SK-N-SH (cell line): ENCODE measurements around the gene UPF2. TPM values are rescaled to one million over a fixed set of nuclear protein-coding genes. Genes with fewer than 3 reads are reported as not detected.

ENCODE experiments used
- CTCF ChIA-PET: fragments of 300-600, 350-600 bp; formaldehyde crosslinking; extraction: SDS; loops from one replicate; lab custom pipeline; 2021; lab: Yijun Ruan, JAX
- POLR2A ChIA-PET: fragments of 350-600 bp; sonication (Branson Sonifier 250); formaldehyde crosslinking; extraction: SDS; loops from one replicate; lab custom pipeline; 2020; ENCODE audit warnings: antibody characterized with exemption, inconsistent platforms; lab: Yijun Ruan, JAX
- DNase-seq: peaks from one replicate; pipeline ENCODE4 v3.0.0; 2012
- H2AFZ ChIP-seq: fragments of 200-600 bp; sonication (generic); 2 replicates; pipeline ENCODE4 v1.8.1; 2016; ENCODE audit warnings: antibody characterized with exemption, mild to moderate bottlenecking, low read depth
- H3F3A ChIP-seq: fragments of 200-600 bp; sonication (generic); replicated peaks from 2 replicates; pipeline ENCODE3; 2016; ENCODE audit warnings: antibody characterized with exemption, mild to moderate bottlenecking; ENCODE audit not compliant: insufficient read depth
- H3K27ac ChIP-seq, 2 experiments: fragments of 200-500 bp in 1 of 2; fragments of 200-600 bp in 1 of 2; sonication (Bioruptor generic) in 1 of 2; sonication (generic), shearing (Covaris generic) in 1 of 2; 2 replicates each; pipeline versions ENCODE4 v1.5.1 to v1.6.1; 2014 to 2016; ENCODE audit warnings: low read depth in 2 of 2, inconsistent platforms in 1 of 2, low read length in 1 of 2, mild to moderate bottlenecking in 1 of 2, mixed read lengths in 1 of 2
- H3K27me3 ChIP-seq: fragments of 200-600 bp; sonication (generic), shearing (Covaris generic); 2 replicates; pipeline ENCODE4 v1.6.1; 2016; ENCODE audit warnings: mixed run types; ENCODE audit not compliant: insufficient read depth
- H3K36me3 ChIP-seq, 2 experiments: fragments of 200-500 bp in 1 of 2; fragments of 200-600 bp in 1 of 2; sonication (Bioruptor generic) in 1 of 2; sonication (generic) in 1 of 2; replicated peaks in 1 of 2; 2 replicates each; pipeline versions ENCODE3 to v1.5.1; 2014 to 2016; ENCODE audit warnings: low read length in 1 of 2, mild to moderate bottlenecking in 1 of 2; ENCODE audit not compliant: insufficient read depth in 2 of 2, control insufficient read depth in 1 of 2
- H3K4me1 ChIP-seq, 2 experiments: fragments of 200-500 bp in 1 of 2; fragments of 200-600 bp in 1 of 2; sonication (Bioruptor generic) in 1 of 2; sonication (generic), shearing (Covaris generic) in 1 of 2; 2 replicates each; pipeline versions ENCODE4 v1.5.1 to v1.6.1; 2014 to 2016; ENCODE audit warnings: low read depth in 1 of 2, low read length in 1 of 2, mixed run types in 1 of 2; ENCODE audit not compliant: insufficient read depth in 2 of 2, control insufficient read depth in 1 of 2
- H3K4me2 ChIP-seq: fragments of 200-600 bp; sonication (generic), shearing (Covaris generic); 2 replicates; pipeline ENCODE4 v1.6.1; 2017; ENCODE audit warnings: mixed run types
- H3K4me3 ChIP-seq, 2 experiments: fragments of 200-500 bp in 1 of 2; fragments of 200-600 bp in 1 of 2; sonication (Bioruptor generic) in 1 of 2; sonication (generic), shearing (Covaris generic) in 1 of 2; 2 replicates each; pipeline versions ENCODE4 v1.5.1 to v1.8.1; 2014 to 2016; ENCODE audit warnings: low read depth in 2 of 2, inconsistent platforms in 1 of 2, low read length in 1 of 2, mild to moderate bottlenecking in 1 of 2, mixed read lengths in 1 of 2, moderate library complexity in 1 of 2
- H3K79me2 ChIP-seq: fragments of 200-600 bp; sonication (generic); 2 replicates; pipeline ENCODE4 v1.8.1; 2017; ENCODE audit warnings: mild to moderate bottlenecking; ENCODE audit not compliant: insufficient read depth
- H3K9ac ChIP-seq: fragments of 200-600 bp; sonication (generic); 2 replicates; pipeline ENCODE4 v1.6.1; 2017; ENCODE audit warnings: mixed run types
- H3K9me2 ChIP-seq: fragments of 200-600 bp; sonication (generic); 2 replicates; pipeline ENCODE4 v1.6.1; 2017; ENCODE audit warnings: mixed run types
- H3K9me3 ChIP-seq: fragments of 200-600 bp; sonication (generic); 2 replicates; pipeline ENCODE4 v1.6.1; 2017; ENCODE audit warnings: mixed run types, mild to moderate bottlenecking, moderate library complexity
- H4K20me1 ChIP-seq: fragments of 200-600 bp; sonication (generic); 2 replicates; pipeline ENCODE4 v1.6.1; 2017; ENCODE audit warnings: mild to moderate bottlenecking, mixed run types; ENCODE audit not compliant: insufficient read depth
- CHD2 ChIP-seq: fragments of 150-350 bp; IDR thresholded peaks from 2 replicates; pipeline ENCODE4 v1.6.1; 2018; ENCODE audit warnings: low read length; ENCODE audit not compliant: partially characterized antibody
- GATA2 ChIP-seq: sonication (generic); formaldehyde crosslinking; IDR thresholded peaks from 2 replicates; pipeline ENCODE4 v1.5.0; 2020; ENCODE audit warnings: mild to moderate bottlenecking, missing genetic modification reagents
- IRF3 ChIP-seq: fragments of 150-350 bp; IDR thresholded peaks from 2 replicates; pipeline ENCODE4 v1.6.1; 2016; ENCODE audit warnings: mild to moderate bottlenecking, low read depth, low read length
- MAX ChIP-seq: IDR thresholded peaks from 2 replicates; pipeline ENCODE4 v1.4.0; 2012; ENCODE audit warnings: low read depth
- MEF2A ChIP-seq: IDR thresholded peaks from 2 replicates; pipeline ENCODE4 v1.4.0; 2012; ENCODE audit warnings: low read depth, borderline replicate concordance
- RCOR1 ChIP-seq: fragments of 150-350 bp; IDR thresholded peaks from 2 replicates; pipeline ENCODE4 v1.6.1; 2017; ENCODE audit warnings: antibody characterized with exemption, low read length
- SMC3 ChIP-seq: IDR thresholded peaks from 2 replicates; pipeline ENCODE4 v1.6.1; 2012; ENCODE audit warnings: low read depth, low read length, improper control_type of control experiment
- TAF1 ChIP-seq: IDR thresholded peaks from 2 replicates; pipeline ENCODE4 v1.6.1; 2012; ENCODE audit warnings: low read depth, mild to moderate bottlenecking, low read length, moderate library complexity, borderline replicate concordance
- TEAD4 ChIP-seq: IDR thresholded peaks from 2 replicates; pipeline ENCODE4 v1.4.0; 2012; ENCODE audit warnings: mild to moderate bottlenecking, borderline replicate concordance; ENCODE audit not compliant: insufficient read depth
- USF1 ChIP-seq: IDR thresholded peaks from 2 replicates; pipeline ENCODE4 v1.4.0; 2012; ENCODE audit warnings: low read depth, borderline replicate concordance
- YY1 ChIP-seq: IDR thresholded peaks from 2 replicates; pipeline ENCODE4 v1.4.0; 2012; ENCODE audit warnings: low read depth, mild to moderate bottlenecking
- WGBS: methylation state at CpG from one replicate; pipeline ENCODE4 v1.1.6; 2017; ENCODE audit warnings: low lambda C conversion rate; 5-methylcytosine and 5-hydroxymethylcytosine counted together
- polyA plus RNA-seq, 3 experiments: library from polyadenylated mRNA; depleted of rRNA; stranded (reverse); fragments of >200 nt; gene quantifications; 2 replicates each; pipeline ENCODE4 v1.2.3, GENCODE V29; 2012
- TF ChIP-seq, protein P1 (sequence below): fragments of 150-350 bp; IDR thresholded peaks from 2 replicates; pipeline ENCODE4 v1.6.1; 2017; ENCODE audit warnings: antibody characterized with exemption, low read length, low read depth, borderline replicate concordance

UPF2 gene
- polyA plus RNA-seq, 1 of the 3 experiments (the other 2 are of a cell fraction) = 4.7 TPM

GRCh38 chr10:12025591-12025990 is 17.0 kb downstream of the UPF2 start:
- H3K4me1 ChIP-seq = no peaks in the 10 kb centered on the region
- no peaks in the 10 kb centered on the region for H3K9me2 ChIP-seq
- H3K4me2 ChIP-seq = no peak overlapping the region
- peaks cover 19 to 56% of the 10 kb centered on the region in 2 experiments for H3K36me3 ChIP-seq
- H3K27ac ChIP-seq = no peak overlapping the region
- H4K20me1 ChIP-seq = peaks cover 10% of the 10 kb centered on the region
- no peak overlapping the region for H3K9ac ChIP-seq
- H3K9me3 ChIP-seq = no peaks in the 10 kb centered on the region
- no peak overlapping the region for H2AFZ ChIP-seq
- 94% methylated on average over 5 of the region's 5 CpGs for WGBS
- POLR2A ChIA-PET = no interaction called here
- TF ChIP-seq USF1 (no peak), YY1 (no peak), TAF1 (no peak), TEAD4 (no peak), CHD2 (no peak), IRF3 (no peak), MEF2A (no peak), GATA2 (CRISPR knock-in tag) (no peak), MAX (no peak), SMC3 (no peak), RCOR1 (no peak)
- DNase-seq = no peak
- CTCF ChIA-PET = interaction anchor here (1.0 to 1.1 kb wide), 2 partner anchors 9 to 88 kb away, joined by 3 read pairs; no protein-coding TSS in a partner anchor
- peaks cover 97% of the 10 kb centered on the region for H3K79me2 ChIP-seq
- no peak overlapping the region for H3K4me3 ChIP-seq
- H3F3A ChIP-seq = peaks cover 5% of the 10 kb centered on the region
- no peaks in the 10 kb centered on the region for H3K27me3 ChIP-seq

GRCh38 chr10:12022580-12023257 is 19.9 kb downstream of the UPF2 start:
- H3K9ac ChIP-seq = no peak overlapping the region
- no peak overlapping the region for H3K4me3 ChIP-seq
- ChIA-PET CTCF (interaction anchor here (1.0 kb wide), 1 partner anchor 36 kb away, joined by 3 read pairs; no protein-coding TSS in a partner anchor), POLR2A (no interaction called here)
- peaks cover 7% of the 10 kb centered on the region; the same call in 1 of the 2 replicates for H4K20me1 ChIP-seq
- H3K9me3 ChIP-seq = no peaks in the 10 kb centered on the region
- H3K27ac ChIP-seq = no peak overlapping the region
- peaks cover 0 to 11% of the 10 kb centered on the region in 2 experiments; a peak in 1 of 4 replicates for H3K4me1 ChIP-seq
- no peaks in the 10 kb centered on the region for H3K9me2 ChIP-seq
- H2AFZ ChIP-seq = no peak overlapping the region
- TF ChIP-seq, protein P1, sequence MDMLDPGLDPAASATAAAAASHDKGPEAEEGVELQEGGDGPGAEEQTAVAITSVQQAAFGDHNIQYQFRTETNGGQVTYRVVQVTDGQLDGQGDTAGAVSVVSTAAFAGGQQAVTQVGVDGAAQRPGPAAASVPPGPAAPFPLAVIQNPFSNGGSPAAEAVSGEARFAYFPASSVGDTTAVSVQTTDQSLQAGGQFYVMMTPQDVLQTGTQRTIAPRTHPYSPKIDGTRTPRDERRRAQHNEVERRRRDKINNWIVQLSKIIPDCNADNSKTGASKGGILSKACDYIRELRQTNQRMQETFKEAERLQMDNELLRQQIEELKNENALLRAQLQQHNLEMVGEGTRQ = no peak
- TF ChIP-seq SMC3 = no peak
- peaks cover 95% of the 10 kb centered on the region for H3K79me2 ChIP-seq
- peaks cover 6% of the 10 kb centered on the region for H3F3A ChIP-seq
- no peak overlapping the region for H3K4me2 ChIP-seq
- no peak for DNase-seq
- no peaks in the 10 kb centered on the region for H3K27me3 ChIP-seq
- H3K36me3 ChIP-seq = peaks cover 5 to 34% of the 10 kb centered on the region in 2 experiments
- 93% methylated on average over 1 of the region's 1 CpG for WGBS
